NCI-H2107 treated with DMSO at 0.1 percent for 48 hours (cell line): ENCODE results near the gene SP140.
"Not testable (repeated sequence)": the region's sequence is repeated elsewhere in the genome, so short reads cannot be mapped to it uniquely, and the experiment has no call there.

Source experiments
- DNase-seq: peaks from one replicate; lab custom pipeline; 2025; ENCODE audit not compliant: unreplicated experiment; lab: John Stamatoyannopoulos, UW

SP140 gene

DNA sequence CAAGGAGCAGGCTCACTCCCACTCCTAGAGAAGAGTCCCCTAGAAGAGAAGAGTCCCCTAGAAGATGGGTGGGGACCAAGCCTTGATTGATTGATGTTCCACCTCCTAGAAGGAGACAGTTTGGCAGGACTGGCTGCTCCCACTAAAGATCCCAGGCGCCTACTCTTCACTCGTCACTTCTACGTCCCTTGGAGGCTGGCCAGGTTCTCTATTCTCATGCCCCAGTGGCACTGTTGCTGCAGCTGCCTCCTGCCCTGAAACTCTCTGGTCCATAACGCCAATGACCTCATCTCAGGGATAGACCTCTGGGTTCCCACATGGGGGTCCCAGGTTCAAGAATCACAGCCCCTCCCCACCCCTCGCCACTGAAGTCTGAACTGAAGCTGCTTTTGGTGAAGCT lies 99.0 kb downstream of the SP140 start:
- no peak for DNase-seq

- DNase-seq, result no peak
These were observed 100.0 kb downstream of the SP140 start for GRCh38 chr2:230325316-230326243.

GRCh38 chr2:230326453-230327417 lies 101.2 kb downstream of the SP140 start, which contains the start of gene SP140L:
Gene SP140L, plus strand, starts transcription at chr2:230327193. Its CDS starts 77 bp downstream, at chr2:230327270.
- DNase-seq, result no peak

- no peak for DNase-seq
These were observed 102.0 kb downstream of the SP140 start for GRCh38 chr2:230327418-230328154.

GRCh38 chr2:230328155-230328458 lies 102.6 kb downstream of the SP140 start:
- no peak for DNase-seq

- no peak for DNase-seq
These were observed 104.5 kb downstream of the SP140 start for GRCh38 chr2:230329946-230330605.

DNA sequence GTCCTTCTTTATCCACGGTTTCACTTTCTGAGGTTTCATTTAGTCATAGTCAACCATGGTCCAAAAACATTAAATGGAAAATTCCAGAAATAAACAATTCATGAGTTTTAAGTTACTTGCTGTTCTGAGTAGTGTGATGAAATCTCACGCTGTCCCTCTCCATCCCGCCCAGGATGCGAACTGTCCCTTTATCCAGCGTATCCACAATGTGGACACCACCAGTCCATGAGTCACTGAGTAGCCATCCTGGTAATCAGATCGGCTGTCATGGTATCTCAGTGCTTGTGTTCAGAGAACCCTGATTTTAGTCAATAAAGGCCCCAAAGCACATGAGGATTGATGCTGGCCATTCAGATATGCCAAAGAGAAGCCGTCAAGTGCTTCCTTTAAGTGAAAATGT lies 105.2 kb downstream of the SP140 start:
- DNase-seq, result no peak

- DNase-seq, result no peak
These were observed 109.9 kb downstream of the SP140 start for GRCh38 chr2:230335461-230335863.

GRCh38 chr2:230335864-230336506 lies 110.4 kb downstream of the SP140 start:
- no peak for DNase-seq

DNA sequence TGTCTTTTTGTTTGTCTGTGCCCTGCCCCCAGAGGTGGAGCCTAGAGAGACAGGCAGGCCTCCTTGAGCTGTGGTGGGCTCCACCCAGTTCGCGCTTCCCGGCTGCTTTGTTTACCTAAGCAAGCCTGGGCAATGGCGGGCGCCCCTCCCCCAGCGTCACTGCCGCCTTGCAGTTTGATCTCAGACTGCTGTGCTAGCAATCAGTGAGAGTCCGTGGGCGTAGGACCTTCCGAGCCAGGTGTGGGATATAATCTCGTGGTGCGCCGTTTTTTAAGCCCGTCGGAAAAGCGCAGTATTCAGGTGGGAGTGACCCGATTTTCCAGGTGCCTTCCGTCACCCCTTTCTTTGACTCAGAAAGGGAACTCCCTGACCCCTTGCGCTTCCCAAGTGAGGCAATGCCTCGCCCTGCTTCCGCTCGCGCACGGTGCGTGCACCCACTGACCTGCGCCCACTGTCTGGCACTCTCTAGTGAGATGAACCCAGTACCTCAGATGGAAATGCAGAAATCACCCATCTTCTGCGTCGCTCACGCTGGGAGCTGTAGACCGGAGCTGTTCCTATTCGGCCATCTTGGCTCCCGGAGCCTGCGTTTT lies 116.5 kb downstream of the SP140 start:
- not testable (repeated sequence) for DNase-seq

DNA sequence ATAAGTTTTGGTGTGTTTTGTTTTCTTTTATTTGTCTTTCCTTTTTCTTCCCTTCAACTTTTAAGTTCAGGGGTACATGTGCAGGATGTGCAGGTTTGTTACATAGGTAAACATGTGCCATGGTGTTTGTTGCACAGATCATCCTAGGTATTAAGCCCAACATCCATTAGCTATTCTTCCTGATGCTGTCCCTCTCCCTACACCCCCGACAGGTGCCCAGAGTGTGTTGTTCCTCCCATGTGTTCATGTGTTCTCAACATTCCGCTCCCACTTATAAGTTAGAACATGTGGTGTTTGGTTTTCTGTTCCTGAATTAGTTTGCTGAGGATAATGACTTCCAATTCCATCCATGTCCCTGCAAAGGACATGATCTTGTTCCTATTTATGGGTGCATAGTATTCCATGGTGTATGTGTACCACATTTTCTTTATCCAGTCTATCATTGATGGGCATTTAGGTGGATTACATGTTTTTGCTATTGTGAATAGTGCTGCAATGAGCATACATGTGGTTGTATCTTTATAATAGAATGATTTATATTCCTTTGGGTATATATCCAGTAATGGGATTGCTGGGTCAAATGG lies 117.6 kb downstream of the SP140 start:
- DNase-seq, result not testable (repeated sequence)

- no peak for DNase-seq
These were observed 118.2 kb downstream of the SP140 start for GRCh38 chr2:230343747-230344146.

DNA sequence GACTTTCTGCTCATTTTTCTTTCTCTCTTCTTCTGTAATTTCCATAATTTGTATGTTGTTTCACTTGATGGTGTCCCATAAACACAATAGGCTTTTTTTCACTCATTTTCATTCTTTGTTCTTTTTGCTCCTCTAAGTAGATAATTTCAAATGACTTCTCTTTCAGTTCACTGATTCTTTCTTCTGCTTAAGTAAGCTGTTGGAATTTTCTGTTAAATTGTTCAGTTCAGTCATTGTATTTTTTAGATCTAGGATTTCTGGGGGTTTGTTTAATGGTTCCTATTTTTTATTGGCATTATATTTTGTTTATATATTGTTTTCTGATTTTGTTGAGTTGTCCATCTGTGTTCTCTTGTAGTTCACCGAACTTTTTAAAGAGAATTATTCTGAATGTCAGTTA lies 120.9 kb downstream of the SP140 start:
- no peak for DNase-seq

DNA sequence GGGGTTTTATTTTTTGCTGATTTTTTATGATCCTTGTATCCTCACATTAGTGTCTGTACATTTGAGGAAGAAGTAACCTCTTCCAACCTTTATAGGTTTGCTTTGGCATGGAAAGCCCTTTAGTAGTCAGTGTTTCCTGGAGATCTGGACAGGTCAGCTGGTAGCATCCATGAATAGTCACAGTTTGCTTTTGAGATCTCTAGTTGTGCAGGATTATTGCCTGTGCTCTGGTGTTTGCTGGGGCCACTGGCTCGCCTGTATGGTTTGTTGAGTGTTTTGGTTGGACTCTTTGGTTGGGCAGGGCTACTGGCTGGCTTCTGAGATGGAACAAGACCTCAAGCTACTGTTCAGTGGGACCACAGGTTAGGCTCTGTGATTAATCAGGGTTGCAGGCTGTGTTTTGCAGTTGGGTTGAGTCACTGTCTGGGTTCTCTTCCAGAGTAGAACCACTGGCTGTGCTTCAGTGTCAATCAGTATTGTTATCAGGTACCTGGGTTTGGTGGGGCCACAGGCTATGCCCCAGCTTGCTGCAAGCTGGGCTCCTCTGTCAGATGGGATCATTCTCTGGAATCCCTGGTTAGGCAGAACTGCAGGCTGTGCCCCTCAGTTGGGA lies 121.5 kb downstream of the SP140 start:
- no peak for DNase-seq

DNA sequence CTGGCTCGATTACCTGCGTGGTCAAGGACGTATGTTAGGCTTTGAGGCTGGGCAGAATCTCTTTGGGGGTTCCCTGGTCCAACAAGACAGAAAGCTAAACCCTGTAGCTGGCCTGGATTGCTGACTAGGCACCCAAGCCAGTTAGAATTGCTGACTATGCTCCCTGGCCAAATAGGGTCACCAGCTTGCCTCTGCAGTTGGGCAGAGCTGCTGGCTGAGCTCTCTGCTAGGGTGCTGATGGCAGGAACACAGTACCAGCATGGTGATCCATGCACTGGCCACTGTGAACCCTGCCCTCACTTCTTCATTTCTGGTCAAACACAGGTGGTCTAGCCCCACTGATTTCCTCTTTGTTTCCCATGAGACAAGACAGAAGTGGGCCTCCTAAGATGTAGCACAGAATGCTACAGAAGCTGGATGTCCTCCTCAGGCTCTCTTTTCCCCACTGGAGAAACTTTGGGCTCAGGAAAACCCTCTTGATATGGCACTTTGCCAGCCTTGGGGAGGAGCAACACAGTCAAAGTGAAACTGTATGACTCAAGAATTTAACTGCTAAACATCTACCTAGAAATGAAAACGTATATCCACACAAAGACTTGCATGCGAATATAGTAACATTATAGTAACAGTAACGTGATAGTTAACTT lies 122.2 kb downstream of the SP140 start:
- no peak for DNase-seq

DNA sequence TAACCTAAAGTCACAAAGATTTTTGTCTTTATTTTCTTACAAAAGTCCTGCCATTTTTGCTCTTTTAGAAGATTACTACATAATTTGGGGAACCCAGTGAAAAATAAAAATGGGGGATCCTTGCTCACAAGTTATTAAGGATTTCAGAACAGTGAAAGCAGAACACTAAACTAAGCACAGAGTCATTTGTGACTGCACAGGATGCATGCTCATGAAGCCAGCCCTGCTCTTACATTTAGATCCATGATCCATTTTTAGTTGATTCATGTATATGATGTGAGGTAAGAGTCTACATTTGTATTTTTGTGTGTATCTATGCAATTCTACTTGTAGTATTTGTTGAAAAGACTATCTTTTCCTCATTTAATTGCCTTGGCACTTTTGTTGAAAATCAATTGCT lies 123.3 kb downstream of the SP140 start:
- no peak for DNase-seq

GRCh38 chr2:230356084-230356483 lies 130.5 kb downstream of the SP140 start:
- DNase-seq, result no peak

- no peak for DNase-seq
These were observed 132.8 kb downstream of the SP140 start for GRCh38 chr2:230358305-230358704.
